Fibroblast of lung (primary cell): ENCODE measurements around the gene CRYL1.

Source experiments
- CTCF ChIP-seq, 2 donors: IDR thresholded peaks in 1 of 2; conservative IDR thresholded peaks in 1 of 2; 1 replicate in 1 of 2; 2 replicates in 1 of 2; pipeline ENCODE4 v1.5.1; 2011 to 2012; ENCODE audit warnings: low read length in 2 of 2, control low read depth in 1 of 2, inconsistent platforms in 1 of 2, low read depth in 1 of 2, mild to moderate bottlenecking in 1 of 2
- EZH2 ChIP-seq: IDR thresholded peaks from 2 replicates; pipeline ENCODE4 v1.5.1; 2012; ENCODE audit warnings: low read length, control low read depth, mild to moderate bottlenecking; ENCODE audit errors: missing control alignments

GRCh38 chr13:20393273-20394168, 132.1 kb downstream of the CRYL1 start:
- TF ChIP-seq CTCF (conservative IDR thresholded peaks at IDR 0.05 in 1 of 2, IDR thresholded peaks at IDR 0.05 in 1 of 2; ENCODE audit: low read depth in 1 of 2, low read length in 2 of 2) = no peak
- no peak for TF ChIP-seq EZH2
